Coronary artery (tissue), 2 donors: ENCODE results near the gene ZNF143.
A peak's percentile ranks its signal among the peaks of the same experiment; 100 is the strongest.

Source experiments
- DNase-seq: peaks from one replicate; pipeline ENCODE4 v3.0.0-alpha.2; 2017; ENCODE audit warnings: low spot score
- H3K27ac ChIP-seq, 2 donors: fragments of 200-600 bp; sonication (generic); one replicate each; pipeline ENCODE4 v1.5.1; 2016 to 2019
- H3K4me3 ChIP-seq: fragments of 200-600 bp; sonication (generic); 2 replicates; pipeline ENCODE4 v1.5.1; 2016; ENCODE audit warnings: mild to moderate bottlenecking, moderate library complexity
- TF ChIP-seq, protein P1 (sequence below): fragments of 200-600 bp; sonication (generic); IDR thresholded peaks from one replicate; pipeline ENCODE4 v1.5.1; 2019; ENCODE audit warnings: antibody characterized with exemption

Gene ZNF143

DNA sequence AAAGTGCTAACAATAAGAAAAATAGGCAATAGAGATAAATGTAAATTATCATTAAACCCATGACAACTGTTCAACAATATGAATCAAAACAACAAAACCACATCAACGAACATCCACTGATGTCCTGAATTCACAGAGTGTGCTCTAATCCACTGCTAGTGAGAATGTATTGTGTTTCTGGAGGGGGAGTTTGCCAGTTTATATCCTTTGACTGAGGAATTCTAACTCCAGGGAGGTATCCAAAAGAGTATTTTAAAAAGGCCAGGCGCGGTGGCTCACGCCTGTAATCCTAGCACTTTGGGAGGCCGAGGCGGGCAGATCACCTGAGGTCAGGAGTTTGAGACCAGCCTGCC is 110.9 kb downstream of the ZNF143 start:
- Histone ChIP-seq H3K27ac (peak overlapping the region in 1 of 2 donors; percentile 98), H3K4me3 (no peak overlapping the region)
- DNase-seq = no peak
- TF ChIP-seq, protein P1, sequence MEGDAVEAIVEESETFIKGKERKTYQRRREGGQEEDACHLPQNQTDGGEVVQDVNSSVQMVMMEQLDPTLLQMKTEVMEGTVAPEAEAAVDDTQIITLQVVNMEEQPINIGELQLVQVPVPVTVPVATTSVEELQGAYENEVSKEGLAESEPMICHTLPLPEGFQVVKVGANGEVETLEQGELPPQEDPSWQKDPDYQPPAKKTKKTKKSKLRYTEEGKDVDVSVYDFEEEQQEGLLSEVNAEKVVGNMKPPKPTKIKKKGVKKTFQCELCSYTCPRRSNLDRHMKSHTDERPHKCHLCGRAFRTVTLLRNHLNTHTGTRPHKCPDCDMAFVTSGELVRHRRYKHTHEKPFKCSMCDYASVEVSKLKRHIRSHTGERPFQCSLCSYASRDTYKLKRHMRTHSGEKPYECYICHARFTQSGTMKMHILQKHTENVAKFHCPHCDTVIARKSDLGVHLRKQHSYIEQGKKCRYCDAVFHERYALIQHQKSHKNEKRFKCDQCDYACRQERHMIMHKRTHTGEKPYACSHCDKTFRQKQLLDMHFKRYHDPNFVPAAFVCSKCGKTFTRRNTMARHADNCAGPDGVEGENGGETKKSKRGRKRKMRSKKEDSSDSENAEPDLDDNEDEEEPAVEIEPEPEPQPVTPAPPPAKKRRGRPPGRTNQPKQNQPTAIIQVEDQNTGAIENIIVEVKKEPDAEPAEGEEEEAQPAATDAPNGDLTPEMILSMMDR = no peak

DNA sequence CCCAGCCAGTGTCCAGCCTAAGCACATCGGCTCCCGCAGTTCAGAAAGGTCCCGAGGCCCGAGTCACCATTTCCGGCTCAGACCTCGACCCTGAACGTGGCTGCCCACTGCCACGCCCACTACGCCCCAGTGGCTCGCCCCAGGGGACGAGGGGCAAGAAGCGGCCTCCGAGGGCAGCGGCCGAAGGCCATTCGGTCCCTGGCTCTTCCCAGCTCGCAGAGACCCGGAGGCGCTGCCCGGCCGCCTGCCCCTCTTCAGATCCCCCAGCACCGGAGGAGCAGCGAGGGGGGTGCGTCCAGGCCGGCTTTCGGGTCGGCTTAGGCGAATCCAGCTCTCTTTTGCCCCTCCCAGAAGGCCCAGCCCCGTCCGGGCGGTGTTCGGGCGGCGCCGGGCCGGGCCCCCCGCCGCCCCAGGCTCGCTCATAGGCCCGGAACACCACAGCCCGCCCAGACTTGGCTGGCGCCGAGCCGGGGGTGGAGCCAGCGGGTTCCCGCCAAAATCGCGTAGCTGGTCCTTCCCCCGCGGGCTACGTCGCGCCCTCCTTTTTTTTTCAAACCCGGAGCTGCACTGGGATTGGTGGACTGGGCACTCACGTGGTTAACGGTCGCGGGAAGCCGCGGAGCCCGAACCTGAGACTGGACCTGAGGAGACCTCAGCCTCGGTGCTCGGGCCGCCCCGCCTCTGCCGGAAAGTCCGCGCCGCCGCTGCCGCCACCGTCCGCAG is 112.4 kb downstream of the ZNF143 start, which contains the start of gene WEE1:
Gene WEE1, plus strand, starts transcription at position 619 of the 723 bp plus-strand sequence. CDS start 264 bp downstream, outside the sequence.
- peak within 1 kb of the TSS; percentile 76 for H3K4me3 ChIP-seq
- TF ChIP-seq, protein P1 = no peak
- peak within 1 kb of the TSS; percentile 98 for H3K27ac ChIP-seq
- peak; percentile 100 for DNase-seq

DNA sequence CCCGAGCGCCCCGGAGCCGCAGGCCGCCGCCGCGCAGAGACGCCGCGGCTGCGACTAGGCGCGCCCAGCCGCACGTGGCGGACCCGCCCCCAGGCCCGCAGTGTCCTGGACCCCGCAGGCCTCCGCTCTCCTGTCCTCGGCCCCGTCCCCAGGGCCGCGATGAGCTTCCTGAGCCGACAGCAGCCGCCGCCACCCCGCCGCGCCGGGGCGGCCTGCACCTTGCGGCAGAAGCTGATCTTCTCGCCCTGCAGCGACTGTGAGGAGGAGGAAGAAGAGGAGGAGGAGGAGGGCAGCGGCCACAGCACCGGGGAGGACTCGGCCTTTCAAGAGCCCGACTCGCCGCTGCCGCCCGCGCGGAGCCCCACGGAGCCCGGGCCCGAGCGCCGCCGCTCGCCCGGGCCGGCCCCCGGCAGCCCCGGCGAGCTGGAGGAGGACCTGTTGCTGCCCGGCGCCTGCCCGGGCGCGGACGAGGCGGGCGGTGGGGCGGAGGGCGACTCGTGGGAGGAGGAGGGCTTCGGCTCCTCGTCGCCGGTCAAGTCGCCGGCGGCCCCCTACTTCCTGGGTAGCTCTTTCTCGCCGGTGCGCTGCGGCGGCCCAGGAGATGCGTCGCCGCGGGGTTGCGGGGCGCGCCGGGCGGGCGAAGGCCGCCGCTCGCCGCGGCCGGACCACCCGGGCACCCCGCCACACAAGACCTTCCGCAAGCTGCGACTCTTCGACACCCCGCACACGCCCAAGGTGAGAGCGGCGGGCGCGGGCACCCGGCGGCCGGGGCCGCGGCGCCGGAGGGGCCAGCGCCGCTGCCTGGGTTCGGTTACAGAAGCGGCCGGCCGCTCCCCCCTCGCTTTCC is 113.2 kb downstream of the ZNF143 start:
- DNase-seq = peak; percentile 80
- H3K4me3 ChIP-seq = peak overlapping the region; percentile 76
- TF ChIP-seq, protein P1 = no peak
- peak overlapping the region; percentile 98 for H3K27ac ChIP-seq

DNA sequence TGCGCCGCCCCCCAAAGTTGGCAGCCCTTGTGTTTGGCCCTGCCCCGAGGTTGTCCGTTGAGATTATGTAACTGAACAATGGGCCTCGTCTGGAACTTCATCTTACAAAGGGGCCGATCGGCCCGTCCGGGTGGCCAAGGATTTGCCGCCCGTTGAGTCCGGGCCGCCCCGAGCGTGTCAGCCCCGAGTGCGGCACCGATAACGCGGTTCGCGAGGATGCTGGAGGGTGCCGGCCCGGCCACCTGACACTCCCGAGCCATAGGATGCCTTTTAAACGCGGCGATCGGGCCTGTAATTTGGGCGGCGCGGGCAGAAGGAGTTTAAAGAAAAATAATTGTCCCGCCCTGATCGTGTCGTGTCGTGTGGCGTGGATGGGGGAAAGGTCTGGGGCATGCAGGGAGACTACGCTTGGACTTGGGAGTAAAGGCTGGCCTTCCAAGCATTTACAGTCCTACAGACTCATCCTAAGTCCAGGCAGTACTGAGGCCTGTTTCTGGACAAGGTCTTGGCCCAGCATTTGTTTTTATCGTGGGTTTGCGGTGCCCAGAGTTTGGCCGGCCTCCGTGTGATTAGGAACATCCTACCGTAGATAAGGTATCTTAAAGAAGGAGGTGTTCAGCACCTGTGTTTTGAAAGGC is 113.9 kb downstream of the ZNF143 start:
- TF ChIP-seq, protein P1 = no peak
- H3K4me3 ChIP-seq = peak overlapping the region; percentile 76
- DNase-seq = peak; percentile 81
- peak overlapping the region; percentile 98 for H3K27ac ChIP-seq

DNA sequence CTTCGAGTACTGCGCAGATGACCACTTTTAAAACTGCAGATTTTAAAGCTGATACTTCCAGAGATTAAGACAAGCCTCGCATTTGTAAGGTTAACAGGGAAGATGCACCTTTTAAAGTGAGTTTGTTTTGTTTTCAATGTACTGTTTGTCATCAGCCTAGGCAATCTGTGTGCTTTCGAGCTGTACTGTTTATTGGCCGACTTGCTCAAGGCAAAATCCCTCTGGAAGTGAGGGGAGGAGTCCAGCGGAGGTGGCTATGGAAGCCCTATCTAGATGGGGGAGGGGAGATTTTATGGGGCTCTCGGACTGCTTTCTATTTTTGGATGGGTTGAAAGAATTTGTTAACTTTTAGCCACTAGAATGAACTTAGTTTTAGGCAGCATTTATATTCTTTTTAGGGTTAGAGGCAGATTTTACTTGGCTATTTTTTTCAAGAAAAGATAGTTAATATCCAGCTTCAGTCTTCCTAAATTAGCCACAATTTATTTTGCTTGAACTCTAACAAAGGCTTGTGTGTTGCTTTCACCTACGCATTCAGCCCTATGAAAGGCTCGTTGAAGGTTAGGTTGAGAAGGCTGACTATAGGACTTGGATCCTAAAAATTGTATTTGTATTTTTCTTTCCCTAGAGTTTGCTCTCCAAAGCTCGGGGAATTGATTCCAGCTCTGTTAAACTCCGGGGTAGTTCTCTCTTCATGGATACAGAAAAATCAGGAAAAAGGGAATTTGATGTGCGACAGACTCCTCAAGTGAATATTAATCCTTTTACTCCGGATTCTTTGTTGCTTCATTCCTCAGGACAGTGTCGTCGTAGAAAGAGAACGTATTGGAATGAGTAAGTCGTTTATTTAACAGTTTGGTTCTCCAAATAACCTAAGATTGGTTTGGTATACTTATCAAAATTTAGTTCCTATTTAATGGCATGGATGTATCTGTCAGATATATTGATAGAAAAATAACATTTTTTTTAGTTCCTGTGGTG is 114.7 kb downstream of the ZNF143 start:
- Histone ChIP-seq H3K27ac (peak overlapping the region; percentile 98), H3K4me3 (peak overlapping the region; percentile 76)
- DNase-seq = peak; percentile 85
- TF ChIP-seq, protein P1 = no peak
